Kidney (tissue), 14 donors: ENCODE measurements around the gene AZU1. TPM values are rescaled to one million over a fixed set of nuclear protein-coding genes. Genes with fewer than 3 reads are reported as not detected.

Source experiments
- DNase-seq, 5 donors: peaks; one replicate each; pipeline ENCODE4 v3.0.0-alpha.2; 2013 to 2020
- FAIRE-seq: peaks from 2 replicates; lab custom pipeline; 2012; peaks lifted over from hg19 to GRCh38; lab: Jason Lieb, UNC
- H3K27ac ChIP-seq, 2 donors: one replicate each; pipeline ENCODE4 v1.7.0; 2013; ENCODE audit warnings: low read depth in 2 of 2, low read length in 2 of 2, inconsistent platforms in 1 of 2
- H3K27me3 ChIP-seq: one replicate; pipeline ENCODE4 v1.7.1; 2013; ENCODE audit warnings: low read length, inconsistent platforms; ENCODE audit not compliant: control insufficient read depth, insufficient read depth
- H3K36me3 ChIP-seq, 3 donors: one replicate each; pipeline versions ENCODE4 v1.7.0 to v1.7.1; 2013; ENCODE audit warnings: low read length in 3 of 3, control low read depth in 1 of 3, inconsistent platforms in 1 of 3; ENCODE audit not compliant: insufficient read depth in 3 of 3, control insufficient read depth in 2 of 3
- H3K4me1 ChIP-seq, 3 donors: one replicate each; pipeline versions ENCODE4 v1.7.0 to v1.7.1; 2013; ENCODE audit warnings: low read length in 3 of 3, inconsistent platforms in 1 of 3, low read depth in 1 of 3; ENCODE audit not compliant: control insufficient read depth in 2 of 3, insufficient read depth in 2 of 3
- H3K4me3 ChIP-seq, 3 donors: one replicate each; pipeline versions ENCODE4 v1.7.0 to v1.8.1; 2013; ENCODE audit warnings: low read length in 3 of 3, control low read depth in 1 of 3, inconsistent platforms in 1 of 3
- H3K9ac ChIP-seq, 3 donors: one replicate each; pipeline versions ENCODE4 v1.7.0 to v1.7.1; 2013; ENCODE audit warnings: low read length in 3 of 3, control low read depth in 1 of 3, inconsistent platforms in 1 of 3
- H3K9me3 ChIP-seq, 3 donors: one replicate each; pipeline versions ENCODE4 v1.7.0 to v1.7.1; 2013; ENCODE audit warnings: low read length in 3 of 3, control low read depth in 1 of 3, inconsistent platforms in 1 of 3; ENCODE audit not compliant: control insufficient read depth in 2 of 3, insufficient read depth in 1 of 3
- intact Hi-C: fragments of 100-400 bp; cut with DNase I; formaldehyde crosslinking; loops from one replicate; pipeline ENCODE4 v1.11.1; 2022
- polyA plus RNA-seq: library from polyadenylated mRNA; stranded (reverse); fragments of 350-450 nt; fragmentation: Illumina TruSeq; extraction: RNeasy Lipid Tissue Mini Kit (QIAGEN cat#74804); gene quantifications from one replicate; pipeline ENCODE4 v1.2.3, GENCODE V29; 2014; ENCODE audit warnings: low read depth, low replicate concordance; ENCODE audit not compliant: insufficient read depth
- total RNA-seq: library from RNA; stranded (reverse); fragmentation: NEBNext Ultra II Directional; extraction: Animal tissue kit (Norgen Biotek cat#: 25700); gene quantifications from one replicate; pipeline ENCODE4 v1.2.1, GENCODE V29; 2021
- TF ChIP-seq, protein P1 (sequence below): IDR thresholded peaks from 3 replicates; pipeline ENCODE4 v1.5.1; 2012; ENCODE audit warnings: mild to moderate bottlenecking, moderate library complexity, borderline replicate concordance; ENCODE audit not compliant: insufficient read depth; ENCODE audit errors: extremely low read depth
- donor health status: control.
- donor health status: control.
- donor health status: control.
- donor health status: control.
- donor health status: control.
- donor health status: DM: yes; HTN: yes; CAD: no.
- donor health status: Normal renal cell carcinoma (clear cell type).

The AZU1 gene
- total and polyA plus RNA-seq, 2 donors from 2014 or later: 0.50 TPM; not detected in 1

DNA sequence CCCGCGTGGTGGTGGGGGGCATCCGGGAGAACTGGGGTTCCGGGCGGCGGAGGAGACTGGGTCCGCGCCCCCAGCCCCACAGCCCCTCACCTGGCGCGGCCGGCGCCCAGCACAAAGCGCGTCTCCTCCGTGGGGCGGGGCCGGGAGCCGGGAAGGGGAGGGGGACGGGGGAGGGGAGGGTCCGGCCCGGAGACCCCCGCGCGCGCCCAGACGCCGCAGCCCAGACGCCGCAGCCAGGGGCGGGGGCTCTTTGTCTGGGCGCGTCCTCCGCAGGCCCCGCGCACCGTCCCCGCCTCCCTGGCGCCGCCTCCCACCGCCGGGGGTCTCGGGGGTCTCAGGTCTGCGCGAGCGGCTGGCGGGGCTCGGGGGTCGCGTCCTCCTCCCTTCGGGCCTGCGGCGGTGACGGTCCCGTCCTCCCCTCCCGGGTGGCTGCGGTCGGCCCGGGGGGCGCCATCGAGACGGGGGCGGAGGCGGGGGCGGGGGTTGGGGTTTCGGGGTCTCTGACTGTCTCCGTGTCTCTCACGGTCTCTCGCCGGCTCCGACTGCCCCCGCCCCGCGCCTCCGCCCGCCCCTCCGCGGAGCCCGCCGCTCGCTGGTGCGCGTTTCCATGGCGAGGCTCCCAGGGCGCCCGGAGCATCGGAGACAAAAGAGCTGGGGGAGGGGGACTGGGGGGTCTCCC is 5.7 kb upstream of the AZU1 start, which contains the start of gene PLPPR3:
Gene PLPPR3 (minus strand): TSS at position 131 of the 679 bp plus-strand sequence. CDS start 396 bp downstream, outside the sequence.
- H3K4me3 ChIP-seq: no peak within 1 kb of the TSS
- no peak within 1 kb of the TSS for H3K27ac ChIP-seq
- H3K36me3 ChIP-seq: no peaks in the 10 kb centered on the region
- H3K4me1 ChIP-seq: no peaks in the 10 kb centered on the region
- no peaks in the 10 kb centered on the region for H3K9me3 ChIP-seq
- H3K27me3 ChIP-seq: no peaks in the 10 kb centered on the region
- FAIRE-seq (no peak), DNase-seq (peak in 4 of 5 donors; percentile 63 to 85 (median 72))
- H3K9ac ChIP-seq: no peak within 1 kb of the TSS
- TF ChIP-seq, protein P1, sequence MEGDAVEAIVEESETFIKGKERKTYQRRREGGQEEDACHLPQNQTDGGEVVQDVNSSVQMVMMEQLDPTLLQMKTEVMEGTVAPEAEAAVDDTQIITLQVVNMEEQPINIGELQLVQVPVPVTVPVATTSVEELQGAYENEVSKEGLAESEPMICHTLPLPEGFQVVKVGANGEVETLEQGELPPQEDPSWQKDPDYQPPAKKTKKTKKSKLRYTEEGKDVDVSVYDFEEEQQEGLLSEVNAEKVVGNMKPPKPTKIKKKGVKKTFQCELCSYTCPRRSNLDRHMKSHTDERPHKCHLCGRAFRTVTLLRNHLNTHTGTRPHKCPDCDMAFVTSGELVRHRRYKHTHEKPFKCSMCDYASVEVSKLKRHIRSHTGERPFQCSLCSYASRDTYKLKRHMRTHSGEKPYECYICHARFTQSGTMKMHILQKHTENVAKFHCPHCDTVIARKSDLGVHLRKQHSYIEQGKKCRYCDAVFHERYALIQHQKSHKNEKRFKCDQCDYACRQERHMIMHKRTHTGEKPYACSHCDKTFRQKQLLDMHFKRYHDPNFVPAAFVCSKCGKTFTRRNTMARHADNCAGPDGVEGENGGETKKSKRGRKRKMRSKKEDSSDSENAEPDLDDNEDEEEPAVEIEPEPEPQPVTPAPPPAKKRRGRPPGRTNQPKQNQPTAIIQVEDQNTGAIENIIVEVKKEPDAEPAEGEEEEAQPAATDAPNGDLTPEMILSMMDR: no peak
- intact Hi-C loops: no loop called here

DNA sequence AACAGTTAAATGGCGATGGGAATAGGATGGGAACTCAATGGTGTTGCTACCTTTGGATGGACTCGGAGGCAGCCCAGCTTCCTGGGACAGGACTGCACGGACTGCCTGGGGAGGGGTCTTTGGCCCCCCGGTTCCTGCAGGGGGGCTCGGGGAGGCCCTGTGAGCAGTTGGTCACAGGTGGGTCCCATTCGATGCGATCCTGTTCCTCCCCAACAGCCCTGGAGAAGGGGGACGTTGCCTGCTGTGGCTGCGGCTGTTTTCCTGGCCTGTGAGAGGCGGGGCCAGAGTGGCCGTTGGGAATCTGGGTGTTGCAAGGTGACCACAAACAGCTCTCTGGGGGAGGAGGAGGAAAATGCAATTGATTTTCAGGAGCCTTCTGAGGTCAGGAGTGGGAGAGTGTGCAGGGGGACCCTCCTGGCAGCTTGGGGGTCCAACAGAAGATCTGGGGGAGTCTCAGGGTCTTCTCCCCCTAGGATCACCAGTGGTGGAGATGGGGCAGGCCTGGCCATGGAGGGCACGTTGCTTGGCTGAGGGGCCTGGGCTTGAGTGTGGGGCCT is 4.0 kb upstream of the AZU1 start:
- no peaks in the 10 kb centered on the region for H3K4me1 ChIP-seq
- H3K4me3 ChIP-seq: no peak overlapping the region
- FAIRE-seq (no peak), DNase-seq (no peak)
- no peaks in the 10 kb centered on the region for H3K36me3 ChIP-seq
- intact Hi-C loops: no loop called here
- no peak overlapping the region for H3K27ac ChIP-seq
- TF ChIP-seq, protein P1: no peak
- no peak overlapping the region for H3K9ac ChIP-seq
- H3K27me3 ChIP-seq: no peaks in the 10 kb centered on the region
- H3K9me3 ChIP-seq: no peaks in the 10 kb centered on the region

DNA sequence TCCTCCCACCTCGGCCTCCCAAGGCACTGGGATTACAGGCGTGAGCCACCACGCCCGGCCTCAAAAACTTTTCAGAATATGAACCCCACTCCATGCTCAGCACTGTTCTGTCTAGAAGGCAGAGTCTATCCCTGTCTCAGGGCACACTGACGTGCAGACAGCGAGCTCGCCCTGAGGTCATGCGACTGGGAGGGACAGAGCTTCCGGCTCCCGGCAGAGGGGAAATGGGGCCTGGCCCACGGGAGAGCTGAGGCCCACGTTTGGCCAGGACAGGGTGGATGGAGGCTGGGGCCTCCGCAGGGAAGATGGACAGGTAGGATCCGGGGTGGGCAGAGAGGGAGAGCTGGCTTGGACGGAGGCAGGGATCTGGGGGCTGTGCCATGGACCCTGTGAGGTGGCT is 2.8 kb upstream of the AZU1 start:
- Histone ChIP-seq H3K36me3 (no peaks in the 10 kb centered on the region), H3K27ac (no peak overlapping the region), H3K4me3 (no peak overlapping the region), H3K9ac (no peak overlapping the region), H3K4me1 (no peaks in the 10 kb centered on the region), H3K9me3 (no peaks in the 10 kb centered on the region), H3K27me3 (no peaks in the 10 kb centered on the region)
- TF ChIP-seq, protein P1: no peak
- intact Hi-C loops: no loop called here
- FAIRE-seq (no peak), DNase-seq (no peak)
